Lower leg skin (tissue), 3 donors: ENCODE results near the gene SPINK9.

Experiments
- CTCF ChIP-seq, 3 donors: fragments of 450-650 bp; IDR thresholded peaks; one replicate each; pipeline ENCODE4 v1.5.1; 2016; ENCODE audit warnings: antibody characterized with exemption in 3 of 3, mild to moderate bottlenecking in 3 of 3, moderate library complexity in 2 of 3
- POLR2A ChIP-seq, 2 donors: fragments of 450-650 bp; IDR thresholded peaks; one replicate each; pipeline ENCODE4 v1.6.1; 2016 to 2017; ENCODE audit warnings: antibody characterized with exemption in 2 of 2, mild to moderate bottlenecking in 1 of 2, moderate library complexity in 1 of 2

GRCh38 chr5:148368299-148368698, 32.9 kb downstream of the SPINK9 start:
- no peak for TF ChIP-seq POLR2A (IDR thresholded peaks at IDR 0.05)
- TF ChIP-seq CTCF (IDR thresholded peaks at IDR 0.05), result no peak
